Peyer's patch (tissue), 4 donors: Measurements from ENCODE around the gene APOBEC3H. TPM values are rescaled to one million over a fixed set of nuclear protein-coding genes. Genes with fewer than 3 reads are reported as not detected.

Experiments
- DNase-seq, 3 donors: peaks; one replicate each; pipeline ENCODE4 v3.0.0-alpha.2; 2017 to 2019
- H3K27ac ChIP-seq, 4 donors: fragments of 200-600 bp; sonication (generic); one replicate each; pipeline ENCODE4 v1.5.1; 2016 to 2019
- H3K27me3 ChIP-seq, 2 donors: fragments of 200-600 bp; sonication (generic); one replicate each; pipeline ENCODE4 v1.5.1; 2019
- H3K36me3 ChIP-seq, 3 donors: fragments of 200-600 bp; sonication (generic); one replicate each; pipeline ENCODE4 v1.5.1; 2016 to 2019
- H3K4me1 ChIP-seq, 4 donors: fragments of 200-600 bp; sonication (generic); one replicate each; pipeline ENCODE4 v1.5.1; 2016 to 2019
- H3K4me3 ChIP-seq, 4 donors: fragments of 200-600 bp; sonication (generic); 1 replicate in 3 of 4; 2 replicates in 1 of 4; pipeline ENCODE4 v1.5.1; 2016 to 2019; ENCODE audit warnings: mild to moderate bottlenecking in 1 of 4
- H3K9me3 ChIP-seq, 4 donors: fragments of 200-600 bp; sonication (generic); one replicate each; pipeline ENCODE4 v1.5.1; 2016 to 2019; ENCODE audit warnings: mild to moderate bottlenecking in 1 of 4
- POLR2A ChIP-seq, 2 donors: fragments of 450-650 bp; IDR thresholded peaks; one replicate each; pipeline ENCODE4 v1.5.1; 2017; ENCODE audit warnings: antibody characterized with exemption in 2 of 2, mild to moderate bottlenecking in 2 of 2, moderate library complexity in 2 of 2
- total RNA-seq, 4 donors: library from RNA; depleted of rRNA; stranded (reverse); fragments of >200 nt; gene quantifications; one replicate each; pipeline ENCODE4 v1.1.0, GENCODE V29; 2016
- TF ChIP-seq, protein P1 (sequence below), 6 experiments: fragments of 450-650 bp in 4 of 6; fragments of 200-600 bp in 2 of 6; sonication (generic) in 1 of 6; IDR thresholded peaks; one replicate each; pipeline ENCODE4 v1.5.1; 2017 to 2019; ENCODE audit warnings: antibody characterized with exemption in 6 of 6, mild to moderate bottlenecking in 3 of 6, moderate library complexity in 1 of 6

The APOBEC3H gene
- total RNA-seq, 4 donors from 2014 or later = not detected

DNA sequence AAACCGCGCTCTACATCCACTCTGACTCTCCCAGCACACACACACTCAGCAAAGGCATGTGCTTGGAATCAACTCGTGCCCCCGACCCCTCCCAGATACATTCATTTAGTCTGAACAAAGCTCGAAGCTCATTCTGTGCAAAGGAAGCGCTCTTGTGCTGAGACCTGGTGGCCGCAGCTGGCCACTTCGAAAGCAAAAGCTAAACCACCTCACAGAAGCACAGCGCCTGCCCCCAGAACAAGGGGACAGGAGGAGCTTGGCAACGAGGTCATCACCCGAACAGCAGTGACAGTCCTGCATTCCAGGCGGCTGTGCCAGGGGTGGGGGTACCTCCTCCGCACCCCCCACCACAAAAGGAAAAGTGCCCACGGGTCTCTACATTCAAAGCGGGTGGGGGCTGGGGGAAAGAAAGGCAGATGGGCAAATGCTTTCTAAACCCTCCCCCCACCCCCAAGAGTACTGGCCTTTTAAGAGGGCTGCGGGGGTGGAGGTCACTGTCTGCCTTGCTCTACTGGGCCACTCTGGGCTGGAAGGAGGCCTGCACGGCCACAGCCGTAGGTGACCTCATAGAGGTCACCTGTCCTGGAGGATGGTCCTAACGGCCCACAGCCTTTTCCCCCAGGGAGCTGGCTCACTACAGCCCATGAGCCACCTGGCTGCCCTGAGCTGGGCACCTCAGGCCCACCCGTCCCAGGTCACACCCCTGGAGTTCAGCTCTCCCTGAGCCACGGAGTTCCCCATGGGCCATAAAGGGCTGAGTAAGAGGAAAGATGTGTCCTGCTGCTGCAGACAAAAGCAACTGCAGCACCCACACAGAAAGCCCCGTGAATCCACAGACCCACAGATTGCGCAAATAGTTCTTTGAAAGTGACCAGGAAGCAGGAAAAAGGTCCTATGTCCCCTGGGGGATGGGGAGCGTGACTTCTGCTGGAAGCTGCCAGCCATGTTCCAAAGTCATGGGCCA lies 34.1 kb downstream of the APOBEC3H start:
- Histone ChIP-seq H3K4me3 (no peak overlapping the region), H3K4me1 (peaks cover 0 to 25% (median 3%) of the 10 kb centered on the region in 4 donors), H3K27me3 (no peaks in the 10 kb centered on the region), H3K36me3 (peaks cover 0 to 17% (median 0%) of the 10 kb centered on the region in 3 donors), H3K27ac (peak overlapping the region in 3 of 4 donors; percentile 17 to 59 (median 37)), H3K9me3 (no peaks in the 10 kb centered on the region)
- peak in 1 of 3 donors; percentile 49 for DNase-seq
- no peak for TF ChIP-seq POLR2A (IDR thresholded peaks at IDR 0.05)
- TF ChIP-seq, protein P1, sequence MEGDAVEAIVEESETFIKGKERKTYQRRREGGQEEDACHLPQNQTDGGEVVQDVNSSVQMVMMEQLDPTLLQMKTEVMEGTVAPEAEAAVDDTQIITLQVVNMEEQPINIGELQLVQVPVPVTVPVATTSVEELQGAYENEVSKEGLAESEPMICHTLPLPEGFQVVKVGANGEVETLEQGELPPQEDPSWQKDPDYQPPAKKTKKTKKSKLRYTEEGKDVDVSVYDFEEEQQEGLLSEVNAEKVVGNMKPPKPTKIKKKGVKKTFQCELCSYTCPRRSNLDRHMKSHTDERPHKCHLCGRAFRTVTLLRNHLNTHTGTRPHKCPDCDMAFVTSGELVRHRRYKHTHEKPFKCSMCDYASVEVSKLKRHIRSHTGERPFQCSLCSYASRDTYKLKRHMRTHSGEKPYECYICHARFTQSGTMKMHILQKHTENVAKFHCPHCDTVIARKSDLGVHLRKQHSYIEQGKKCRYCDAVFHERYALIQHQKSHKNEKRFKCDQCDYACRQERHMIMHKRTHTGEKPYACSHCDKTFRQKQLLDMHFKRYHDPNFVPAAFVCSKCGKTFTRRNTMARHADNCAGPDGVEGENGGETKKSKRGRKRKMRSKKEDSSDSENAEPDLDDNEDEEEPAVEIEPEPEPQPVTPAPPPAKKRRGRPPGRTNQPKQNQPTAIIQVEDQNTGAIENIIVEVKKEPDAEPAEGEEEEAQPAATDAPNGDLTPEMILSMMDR (IDR thresholded peaks at IDR 0.05) = no peak

DNA sequence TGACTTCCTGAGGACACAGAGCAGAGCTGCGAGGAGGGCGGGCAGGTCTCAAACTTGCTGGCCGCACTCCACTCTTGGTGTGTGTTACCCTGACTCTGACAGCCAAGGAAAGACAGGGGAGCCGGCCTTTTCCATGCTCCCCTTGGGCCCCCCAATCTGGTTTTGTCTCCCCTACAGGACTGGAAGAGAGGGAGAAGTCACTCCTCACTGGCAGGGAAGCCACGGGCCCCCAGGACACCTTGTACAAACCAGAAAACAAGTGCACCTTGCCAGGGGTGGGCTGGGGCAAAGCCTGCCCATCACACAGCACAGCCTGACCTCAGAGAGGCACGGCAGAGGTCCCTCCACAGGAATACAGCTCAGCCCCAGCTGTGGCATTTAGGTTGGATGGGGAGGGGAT lies 35.2 kb downstream of the APOBEC3H start:
- peaks cover 0 to 25% (median 3%) of the 10 kb centered on the region in 4 donors for H3K4me1 ChIP-seq
- TF ChIP-seq, protein P1 (IDR thresholded peaks at IDR 0.05) = no peak
- TF ChIP-seq POLR2A (IDR thresholded peaks at IDR 0.05) = no peak
- no peak overlapping the region for H3K27ac ChIP-seq
- H3K36me3 ChIP-seq = peaks cover 0 to 17% (median 0%) of the 10 kb centered on the region in 3 donors
- peak in 1 of 3 donors; percentile 38 for DNase-seq
- no peak overlapping the region for H3K4me3 ChIP-seq
- no peaks in the 10 kb centered on the region for H3K27me3 ChIP-seq
- H3K9me3 ChIP-seq = no peaks in the 10 kb centered on the region

DNA sequence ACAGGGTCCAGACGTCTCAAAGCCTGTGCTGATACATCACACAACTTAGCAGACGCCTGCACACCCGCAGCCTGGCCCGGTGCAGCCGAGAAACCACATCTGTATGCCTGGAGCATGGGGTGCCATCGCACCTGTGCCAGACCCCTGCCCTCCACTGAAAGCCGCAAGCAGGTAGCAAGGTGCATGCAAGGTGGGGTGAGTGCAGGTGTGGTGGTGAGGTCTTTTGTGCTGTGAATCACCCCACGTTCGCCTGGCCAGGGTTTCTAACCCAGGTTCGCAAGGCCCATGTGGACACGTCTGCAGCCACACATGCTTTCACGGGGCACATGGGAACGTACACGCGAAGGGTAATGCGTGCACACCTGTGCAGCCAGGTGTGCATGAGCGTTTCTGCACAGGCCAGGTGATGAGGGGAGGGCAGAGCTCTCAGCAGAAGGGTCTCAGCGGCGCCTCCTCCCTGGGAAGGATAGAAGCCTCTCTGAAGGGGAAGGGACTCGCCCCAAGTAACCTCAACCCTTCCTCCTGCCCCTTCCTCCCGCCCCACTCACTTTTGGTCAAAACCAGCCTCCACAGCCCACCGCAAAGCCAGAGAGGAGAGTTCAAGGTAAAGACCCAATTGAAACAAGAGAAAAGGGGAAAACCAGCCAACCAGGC lies 36.0 kb downstream of the APOBEC3H start:
- no peak for TF ChIP-seq POLR2A (IDR thresholded peaks at IDR 0.05)
- TF ChIP-seq, protein P1 (IDR thresholded peaks at IDR 0.05) = no peak
- no peaks in the 10 kb centered on the region for H3K27me3 ChIP-seq
- peak in 2 of 3 donors; percentile 30 to 42 for DNase-seq

DNA sequence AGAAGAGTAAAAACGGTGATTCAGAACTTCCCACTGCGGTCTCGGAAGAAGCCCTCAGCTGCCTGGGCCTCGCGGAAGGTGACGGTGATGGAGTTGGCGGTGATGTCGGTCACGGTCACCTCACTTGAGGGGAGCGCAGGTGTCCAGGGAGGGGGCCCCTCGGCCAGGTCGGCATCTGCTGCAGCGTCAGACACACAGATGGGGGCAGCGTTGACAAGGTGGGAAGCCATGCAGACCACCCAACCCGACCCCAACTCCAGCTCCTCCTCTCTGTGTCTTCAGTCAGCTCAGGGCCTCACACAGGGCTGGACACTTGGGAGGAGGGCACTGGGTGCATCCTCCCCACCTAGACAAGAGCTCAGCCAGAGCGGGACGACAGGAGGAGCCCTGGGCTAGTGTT lies 36.8 kb downstream of the APOBEC3H start:
- H3K36me3 ChIP-seq = peaks cover 0 to 18% (median 0%) of the 10 kb centered on the region in 3 donors
- peaks cover 0 to 18% (median 3%) of the 10 kb centered on the region in 4 donors for H3K4me1 ChIP-seq
- no peak for TF ChIP-seq POLR2A (IDR thresholded peaks at IDR 0.05)
- TF ChIP-seq, protein P1 (IDR thresholded peaks at IDR 0.05) = no peak
- no peak for DNase-seq
- H3K4me3 ChIP-seq = no peak overlapping the region
- H3K9me3 ChIP-seq = no peaks in the 10 kb centered on the region
- H3K27ac ChIP-seq = no peak overlapping the region
- no peaks in the 10 kb centered on the region for H3K27me3 ChIP-seq

More for the DNA sequence above, 36.0 kb downstream of the APOBEC3H start:
- H3K27ac ChIP-seq = no peak overlapping the region
- H3K4me3 ChIP-seq = no peak overlapping the region
- H3K36me3 ChIP-seq = peaks cover 0 to 17% (median 0%) of the 10 kb centered on the region in 3 donors
- H3K9me3 ChIP-seq = no peaks in the 10 kb centered on the region
- peaks cover 0 to 25% (median 3%) of the 10 kb centered on the region in 4 donors for H3K4me1 ChIP-seq

DNA sequence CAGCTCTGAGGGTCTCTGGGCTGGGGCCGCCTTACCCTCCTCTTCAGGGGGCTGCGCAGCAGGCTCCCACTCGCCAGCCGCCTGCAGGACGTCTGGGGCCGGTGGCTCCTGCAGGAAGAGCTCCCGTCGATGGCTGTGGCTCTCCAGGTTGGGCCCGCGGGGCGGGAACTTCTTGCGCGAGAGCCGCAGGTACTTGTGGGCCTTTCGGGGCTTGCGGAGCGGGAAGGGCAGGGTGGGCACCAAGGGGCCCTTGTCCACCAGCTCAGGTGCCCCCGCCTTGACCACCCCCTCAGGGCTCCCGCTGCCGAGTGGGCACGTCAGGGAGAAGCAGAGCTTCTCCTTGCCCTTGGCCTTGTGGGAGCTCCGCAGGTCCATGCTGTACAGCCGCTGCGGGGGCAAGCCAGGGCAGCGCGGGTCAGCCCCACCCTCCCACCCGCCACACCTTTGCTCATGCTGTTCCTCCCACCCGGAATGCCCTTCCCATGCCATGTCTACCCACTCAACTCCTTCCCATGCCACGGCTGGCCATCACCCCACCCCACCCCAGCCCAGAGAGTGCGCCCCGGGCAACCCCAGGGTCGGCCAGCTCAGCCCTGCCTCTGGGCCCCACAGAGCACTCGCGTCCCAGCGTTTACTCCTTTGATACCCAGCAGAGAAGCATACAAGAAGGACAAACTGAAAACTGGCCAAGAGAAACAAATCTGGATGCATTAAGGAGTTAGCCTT lies 37.5 kb downstream of the APOBEC3H start:
- TF ChIP-seq POLR2A (IDR thresholded peaks at IDR 0.05) = no peak
- peaks cover 0 to 18% (median 3%) of the 10 kb centered on the region in 4 donors for H3K4me1 ChIP-seq
- H3K36me3 ChIP-seq = peaks cover 0 to 20% (median 0%) of the 10 kb centered on the region in 3 donors
- H3K4me3 ChIP-seq = no peak overlapping the region
- H3K27me3 ChIP-seq = no peaks in the 10 kb centered on the region
- H3K9me3 ChIP-seq = no peaks in the 10 kb centered on the region
- peak in 1 of 3 donors; percentile 44 for DNase-seq
- no peak overlapping the region for H3K27ac ChIP-seq
